Activated CD4-positive, CD25-positive, alpha-beta regulatory T cell treated with anti-CD3 and anti-CD28 coated beads, Interleukin-2, amount 50 U/mL, for 16 hours (primary cell): ENCODE measurements around the gene GRIK4.
"Not testable (repeated sequence)": the region's sequence is repeated elsewhere in the genome, so short reads cannot be mapped to it uniquely, and the experiment has no call there.

Source experiments
- DNase-seq: peaks from one replicate; pipeline ENCODE4 v3.0.0-alpha.2; 2020; ENCODE audit warnings: low read depth, low spot score

The GRIK4 gene

DNA sequence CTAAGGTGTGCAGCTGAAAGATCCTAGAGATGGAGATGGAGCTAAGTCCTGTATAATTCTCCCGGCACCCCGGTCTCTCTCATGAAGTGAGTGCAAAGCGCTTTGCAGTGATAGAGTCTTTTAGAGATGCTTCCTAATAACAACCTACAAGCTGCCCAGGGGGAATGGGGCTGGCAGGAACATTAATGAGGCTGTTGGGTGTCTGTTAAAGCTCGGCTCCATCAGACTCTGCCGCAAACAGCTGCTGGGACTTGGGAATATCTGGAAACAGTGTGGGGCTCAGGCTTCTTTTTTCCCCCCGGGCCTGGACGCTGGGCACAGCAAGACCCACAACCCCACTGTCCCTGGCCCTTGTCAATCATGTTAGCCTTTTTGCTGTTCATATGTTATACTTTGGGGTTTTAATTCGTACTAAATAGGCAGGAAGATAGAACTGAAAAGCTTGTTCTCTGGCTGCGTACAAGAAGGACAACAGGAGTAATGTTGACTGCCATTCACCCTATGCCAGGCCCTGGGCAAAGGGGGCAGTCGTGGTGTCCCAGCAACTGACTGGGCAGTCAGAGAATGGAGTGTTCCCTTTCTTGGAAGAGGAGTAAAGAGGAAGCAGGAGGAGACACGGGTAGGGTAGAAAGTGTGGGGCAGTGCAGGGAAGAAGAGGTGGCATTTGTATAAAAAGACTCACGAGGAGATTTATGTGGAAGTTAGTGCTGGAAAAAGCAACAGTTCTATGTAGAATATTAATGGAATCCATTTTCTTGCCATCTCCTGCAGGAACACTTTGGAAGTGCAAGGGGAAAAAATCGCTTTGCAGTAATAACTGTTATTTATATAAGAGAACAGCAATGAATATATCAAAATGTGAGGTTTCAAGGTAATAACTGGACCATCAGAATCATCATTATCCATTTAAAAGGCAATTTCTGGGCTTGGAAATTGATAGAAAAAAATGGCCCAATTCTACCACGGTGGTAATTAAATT lies 232.8 kb downstream of the GRIK4 start:
- no peak for DNase-seq

GRCh38 chr11:120746376-120746775 lies 234.8 kb downstream of the GRIK4 start:
- no peak for DNase-seq

DNA sequence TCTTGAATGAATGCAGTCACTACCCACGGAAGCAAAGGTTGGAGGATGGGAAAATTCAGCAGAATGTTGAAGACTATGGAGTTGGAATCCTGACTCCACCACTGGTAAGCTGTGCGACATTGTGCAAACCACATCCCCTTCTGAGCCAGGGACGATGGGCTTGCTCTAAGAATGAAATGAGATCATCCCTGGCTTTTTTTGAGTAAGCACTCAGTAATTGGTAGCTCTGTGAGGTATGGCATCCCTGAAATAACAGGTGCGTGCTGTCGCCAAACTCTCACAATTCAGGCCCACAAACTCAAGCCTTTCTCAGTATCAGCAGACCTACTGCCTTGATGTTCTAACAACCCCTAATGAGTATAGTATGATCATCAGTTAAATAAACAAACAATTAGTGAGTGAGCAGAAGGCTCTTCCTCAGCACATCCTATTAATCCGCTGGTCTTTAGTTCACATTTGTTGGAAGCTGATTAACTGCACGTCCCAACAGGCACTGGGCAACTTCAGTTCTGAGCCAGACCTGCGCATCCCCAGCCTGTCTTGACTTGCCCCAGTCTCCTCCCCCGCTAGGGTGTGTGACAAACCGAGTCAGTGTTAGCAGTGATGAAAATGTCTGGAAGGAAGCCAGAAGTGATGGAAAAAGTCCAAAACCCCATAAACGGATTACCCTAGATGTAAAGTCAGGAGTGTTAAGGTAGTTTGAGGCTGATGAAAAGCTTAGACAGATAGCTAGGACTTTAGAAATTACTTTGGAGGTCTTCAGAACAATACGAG lies 235.5 kb downstream of the GRIK4 start:
- no peak for DNase-seq

- no peak for DNase-seq
Observed at GRCh38 chr11:120747850-120748814, 236.6 kb downstream of the GRIK4 start.

DNA sequence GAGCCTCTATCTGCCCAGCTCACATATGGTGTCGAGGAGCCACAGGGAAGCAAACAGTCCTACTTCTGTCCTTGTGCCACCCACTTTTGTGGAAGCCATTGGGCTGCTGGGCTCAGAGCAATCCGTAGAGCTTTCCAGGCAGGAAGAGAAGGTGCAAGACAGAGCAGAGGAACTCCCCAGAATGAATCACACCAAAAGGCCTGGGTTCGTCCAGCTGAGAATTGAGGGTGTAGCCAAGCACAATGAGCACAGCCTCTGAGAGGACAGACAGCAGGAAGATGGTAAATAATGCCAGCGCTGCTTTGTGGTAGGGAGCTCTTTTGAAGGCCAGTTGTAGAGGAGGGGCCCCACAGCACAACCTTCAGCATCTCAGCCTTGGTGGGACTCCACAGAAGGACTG lies 237.8 kb downstream of the GRIK4 start:
- DNase-seq = no peak

DNA sequence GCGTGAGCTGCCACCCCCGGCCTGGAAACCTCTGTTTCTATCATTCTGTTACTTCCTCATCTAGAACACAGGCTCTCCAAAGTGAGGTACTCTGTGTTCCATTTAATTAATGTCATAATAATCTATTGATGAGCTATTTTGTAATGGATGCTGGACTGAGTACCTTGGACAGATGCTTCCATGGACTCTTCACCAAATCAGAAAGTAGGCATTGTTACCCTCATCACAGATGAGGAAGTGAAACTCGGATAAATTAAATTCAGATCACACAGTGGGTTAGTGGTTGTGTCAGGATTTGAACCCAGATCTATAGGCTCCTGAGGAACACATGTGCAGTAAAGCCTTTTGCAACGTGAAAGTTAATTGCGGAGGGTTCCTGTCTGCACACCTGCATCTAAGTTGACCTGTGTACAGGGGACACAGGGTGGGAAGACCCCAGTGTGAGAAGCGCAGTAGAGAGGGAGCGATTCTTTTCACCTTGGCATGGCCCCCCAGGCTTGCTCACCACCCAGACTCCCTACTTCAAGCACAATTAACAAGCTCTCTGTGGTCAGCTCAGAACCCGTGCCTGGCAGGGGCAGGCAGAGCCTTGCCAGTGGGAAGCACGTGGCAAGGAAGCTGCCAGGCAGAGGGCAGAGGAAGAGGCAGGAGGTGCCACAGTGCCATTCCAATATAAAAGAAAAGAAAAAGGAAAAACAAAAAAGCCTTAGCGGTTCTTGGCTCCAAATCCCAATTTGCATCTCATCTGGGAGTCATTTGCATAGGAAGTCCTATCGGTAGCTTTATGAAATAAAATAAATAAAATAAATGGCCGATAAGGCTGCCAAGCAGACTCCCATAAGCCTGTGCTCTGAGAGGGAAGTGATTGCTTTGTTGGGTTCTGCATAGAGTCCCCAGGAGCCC lies 239.3 kb downstream of the GRIK4 start:
- DNase-seq = no peak

DNA sequence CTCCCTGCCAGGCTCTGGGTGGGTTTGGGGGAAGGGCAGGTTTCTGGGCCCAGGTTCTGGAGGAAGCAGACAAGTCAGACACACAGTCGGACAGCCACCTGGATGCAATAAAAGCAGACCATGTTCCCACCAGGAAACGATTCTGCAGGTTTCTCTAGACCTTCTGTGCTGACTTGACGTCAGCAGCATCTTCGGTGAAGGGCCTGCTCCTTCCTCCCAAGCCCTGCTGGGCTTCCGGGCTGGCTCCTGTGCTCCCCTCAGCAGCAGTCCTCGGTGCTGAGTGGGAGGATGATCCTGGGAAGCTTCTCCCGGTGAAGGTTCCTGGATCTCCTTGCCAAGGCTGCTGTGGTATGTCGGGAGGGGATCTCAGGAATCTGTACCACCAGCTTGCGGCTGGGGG lies 240.0 kb downstream of the GRIK4 start:
- no peak for DNase-seq

- no peak for DNase-seq
Observed at GRCh38 chr11:120752668-120753067, 241.1 kb downstream of the GRIK4 start.

GRCh38 chr11:120756931-120757330 lies 245.4 kb downstream of the GRIK4 start:
- DNase-seq = no peak

DNA sequence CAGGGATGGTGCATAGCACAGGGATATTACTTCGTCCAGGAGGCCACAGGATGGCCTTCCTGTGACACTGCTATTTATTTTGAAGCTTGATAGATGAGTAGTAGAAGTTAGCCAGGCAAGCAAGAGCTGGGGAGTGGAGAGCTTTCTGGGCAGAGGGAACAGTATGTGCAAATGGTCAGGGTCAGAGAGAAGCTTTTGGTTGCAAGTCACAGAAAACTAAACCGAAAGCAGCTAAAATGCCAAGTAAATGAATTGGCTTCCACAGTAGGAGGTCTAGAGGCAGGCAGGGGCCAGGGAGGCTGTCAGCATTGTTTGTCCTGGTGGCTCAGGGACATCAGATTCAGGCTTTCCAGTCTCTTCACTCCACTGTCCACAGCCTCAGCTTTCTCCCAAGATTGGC lies 247.5 kb downstream of the GRIK4 start:
- no peak for DNase-seq

DNA sequence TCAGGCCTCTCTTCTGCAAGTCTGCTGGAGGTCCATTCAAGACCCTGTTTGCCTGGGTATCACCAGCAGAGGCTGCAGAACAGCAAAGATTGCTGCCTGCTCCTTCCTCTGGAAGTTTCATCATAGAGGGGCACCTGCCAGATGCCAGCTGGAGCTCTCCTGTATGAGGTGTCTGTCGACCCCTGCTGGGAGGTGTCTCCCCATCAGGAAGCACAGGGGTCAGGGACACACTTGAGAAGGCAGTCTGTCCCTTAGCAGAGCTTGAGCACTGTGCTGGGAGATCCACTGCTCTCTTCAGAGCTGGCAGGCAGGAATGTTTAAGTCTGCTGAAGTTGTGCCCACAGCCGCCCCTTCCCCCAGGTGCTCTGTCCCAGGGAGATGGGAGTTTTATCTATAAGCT lies 254.2 kb downstream of the GRIK4 start:
- DNase-seq = not testable (repeated sequence)

- DNase-seq = no peak
Observed at GRCh38 chr11:120766318-120766717, 254.8 kb downstream of the GRIK4 start.

DNA sequence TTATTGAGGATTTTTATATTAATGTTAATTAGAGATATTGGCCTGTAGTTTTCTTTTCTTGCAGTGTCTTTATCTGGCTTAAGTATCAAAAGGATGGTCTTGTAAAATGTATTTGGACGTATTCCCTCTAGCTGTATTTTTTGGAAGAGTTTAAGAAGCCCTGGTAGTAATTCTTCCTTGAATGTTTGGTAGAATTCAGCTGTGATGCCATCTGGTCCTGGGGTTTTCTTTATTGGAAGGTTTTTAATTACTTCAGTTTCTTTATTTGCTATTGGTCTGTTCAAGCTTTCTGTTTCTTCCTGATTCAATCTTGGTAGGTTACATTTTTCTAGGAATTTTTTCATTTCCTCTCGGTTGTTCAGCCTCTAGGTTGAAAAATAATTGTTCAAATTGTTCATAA lies 257.4 kb downstream of the GRIK4 start:
- no peak for DNase-seq

DNA sequence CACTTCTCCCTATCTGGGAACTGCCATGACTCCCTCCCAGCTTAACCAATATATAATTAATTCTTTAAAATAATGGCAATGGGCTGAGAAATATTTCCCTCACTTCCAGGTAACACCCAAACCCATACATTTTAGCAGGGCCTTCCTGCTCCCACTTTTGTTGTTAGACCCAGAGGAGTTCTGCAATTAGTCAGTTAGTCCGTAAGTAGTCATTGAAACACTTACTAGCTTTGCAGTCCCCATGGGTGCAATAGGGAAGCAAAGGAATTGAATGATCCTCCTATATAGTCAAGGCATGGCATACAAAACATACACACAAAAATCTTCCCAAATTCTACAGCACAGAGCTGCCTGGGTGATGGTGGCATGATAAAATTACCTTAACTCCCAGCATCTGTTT lies 258.4 kb downstream of the GRIK4 start:
- DNase-seq = no peak

- DNase-seq = no peak
Observed at GRCh38 chr11:120771551-120772060, 260.1 kb downstream of the GRIK4 start.

GRCh38 chr11:120773501-120774031 lies 262.0 kb downstream of the GRIK4 start:
- no peak for DNase-seq

- no peak for DNase-seq
Observed at GRCh38 chr11:120774591-120775386, 263.2 kb downstream of the GRIK4 start.

GRCh38 chr11:120775986-120776951 lies 264.7 kb downstream of the GRIK4 start:
- no peak for DNase-seq
